Esophagus muscularis mucosa (tissue), 4 donors: ENCODE data around the gene ZSWIM4. TPM values are rescaled to one million over a fixed set of nuclear protein-coding genes. Genes with fewer than 3 reads are reported as not detected.

ENCODE experiments used
- DNase-seq: peaks from one replicate; pipeline ENCODE4 v3.0.0-alpha.2; 2017; ENCODE audit errors: extremely low spot score
- H3K27ac ChIP-seq, 4 donors: fragments of 200-600 bp; sonication (generic); replicated peaks in 1 of 4; 1 replicate in 3 of 4; 2 replicates in 1 of 4; pipeline ENCODE4 v1.5.1; 2016 to 2019; ENCODE audit warnings: mild to moderate bottlenecking in 1 of 4
- H3K27me3 ChIP-seq, 4 donors: fragments of 200-600 bp; sonication (generic); one replicate each; pipeline versions ENCODE4 v1.5.1 to v1.6.0; 2016 to 2019
- H3K36me3 ChIP-seq, 4 donors: fragments of 200-600 bp; sonication (generic); one replicate each; pipeline ENCODE4 v1.5.1; 2016 to 2019
- H3K4me1 ChIP-seq, 4 donors: fragments of 200-600 bp; sonication (generic); one replicate each; pipeline ENCODE4 v1.5.1; 2016 to 2019
- H3K4me3 ChIP-seq, 4 donors: fragments of 200-600 bp; sonication (generic); 1 replicate in 2 of 4; 2 replicates in 2 of 4; pipeline ENCODE4 v1.5.1; 2016 to 2019; ENCODE audit warnings: mild to moderate bottlenecking in 4 of 4, moderate library complexity in 1 of 4
- H3K9me3 ChIP-seq, 4 donors: fragments of 200-600 bp; sonication (generic); 1 replicate in 3 of 4; 2 replicates in 1 of 4; pipeline ENCODE4 v1.5.1; 2016 to 2019
- EP300 ChIP-seq: sonication (generic); formaldehyde crosslinking; IDR thresholded peaks from one replicate; pipeline ENCODE4 v1.6.1; 2017; ENCODE audit warnings: antibody characterized with exemption
- POLR2A ChIP-seq: fragments of 450-650 bp; IDR thresholded peaks from one replicate; pipeline ENCODE4 v1.6.1; 2017; ENCODE audit warnings: antibody characterized with exemption, moderate library complexity, mild to moderate bottlenecking, low read depth
- POLR2AphosphoS5 ChIP-seq, 2 donors: sonication (generic); formaldehyde crosslinking; IDR thresholded peaks; one replicate each; pipeline ENCODE4 v1.6.1; 2017; ENCODE audit warnings: antibody characterized with exemption in 2 of 2
- WGBS: methylation state at CpG from one replicate; pipeline ENCODE4 v1.1.5; 2018; 5-methylcytosine and 5-hydroxymethylcytosine counted together
- intact Hi-C: fragments of 100-400 bp; cut with DNase I; formaldehyde crosslinking; loops from one replicate; pipeline ENCODE4 v1.15.1; 2023
- total RNA-seq, 4 donors: library from RNA; depleted of rRNA; stranded (reverse); fragments of >200 nt; gene quantifications; one replicate each; pipeline versions ENCODE4 v1.1.0 to v1.2.1, GENCODE V29; 2016
- TF ChIP-seq, protein P1 (sequence below), 3 experiments: fragments of 200-600 bp in 2 of 3; fragments of 450-650 bp in 1 of 3; sonication (generic) in 2 of 3; IDR thresholded peaks; one replicate each; pipeline ENCODE4 v1.5.1; 2017 to 2019; ENCODE audit warnings: antibody characterized with exemption in 3 of 3, mild to moderate bottlenecking in 2 of 3, moderate library complexity in 1 of 3

Gene ZSWIM4
- total RNA-seq, 4 donors from 2014 or later: 5.3 to 11.6 (median 7.8) TPM

DNA sequence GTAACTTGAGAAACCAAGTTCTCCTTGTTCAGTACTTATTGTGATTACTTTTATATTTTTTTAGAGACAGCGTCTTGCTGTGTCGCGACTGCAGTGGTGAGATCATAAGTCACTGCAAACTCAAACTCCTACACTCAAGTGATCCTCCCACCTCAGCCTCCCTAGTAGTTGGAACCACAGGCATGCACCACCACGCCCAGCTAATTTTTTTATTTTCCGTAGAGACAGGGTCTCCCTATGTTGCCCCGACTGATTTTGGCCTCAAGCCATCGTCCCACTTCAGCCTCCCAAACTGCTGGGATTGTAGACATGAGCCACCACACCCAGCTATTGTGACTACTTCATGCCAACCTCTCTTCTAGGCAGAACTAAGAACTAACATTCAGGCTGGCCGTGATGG, 12.7 kb upstream of the ZSWIM4 start:
- WGBS: 79% methylated on average over 8 of the region's 8 CpGs
- intact Hi-C loops: loop anchor here (10.0 kb wide), 1 partner anchor 292 kb away; the partner anchor contains the start of gene MISP3
- H3K9me3 ChIP-seq: no peaks in the 10 kb centered on the region
- H3K27me3 ChIP-seq: no peaks in the 10 kb centered on the region
- H3K4me3 ChIP-seq: no peak overlapping the region
- H3K4me1 ChIP-seq: peaks cover 19 to 40% (median 35%) of the 10 kb centered on the region in 4 donors
- peak overlapping the region in 1 of 4 donors; percentile 73 for H3K27ac ChIP-seq
- peaks cover 17 to 23% (median 20%) of the 10 kb centered on the region in 4 donors for H3K36me3 ChIP-seq
- no peak for DNase-seq
- no peak for TF ChIP-seq POLR2A
- TF ChIP-seq EP300: no peak
- no peak for TF ChIP-seq POLR2AphosphoS5 (IDR thresholded peaks at IDR 0.05)
- TF ChIP-seq, protein P1, sequence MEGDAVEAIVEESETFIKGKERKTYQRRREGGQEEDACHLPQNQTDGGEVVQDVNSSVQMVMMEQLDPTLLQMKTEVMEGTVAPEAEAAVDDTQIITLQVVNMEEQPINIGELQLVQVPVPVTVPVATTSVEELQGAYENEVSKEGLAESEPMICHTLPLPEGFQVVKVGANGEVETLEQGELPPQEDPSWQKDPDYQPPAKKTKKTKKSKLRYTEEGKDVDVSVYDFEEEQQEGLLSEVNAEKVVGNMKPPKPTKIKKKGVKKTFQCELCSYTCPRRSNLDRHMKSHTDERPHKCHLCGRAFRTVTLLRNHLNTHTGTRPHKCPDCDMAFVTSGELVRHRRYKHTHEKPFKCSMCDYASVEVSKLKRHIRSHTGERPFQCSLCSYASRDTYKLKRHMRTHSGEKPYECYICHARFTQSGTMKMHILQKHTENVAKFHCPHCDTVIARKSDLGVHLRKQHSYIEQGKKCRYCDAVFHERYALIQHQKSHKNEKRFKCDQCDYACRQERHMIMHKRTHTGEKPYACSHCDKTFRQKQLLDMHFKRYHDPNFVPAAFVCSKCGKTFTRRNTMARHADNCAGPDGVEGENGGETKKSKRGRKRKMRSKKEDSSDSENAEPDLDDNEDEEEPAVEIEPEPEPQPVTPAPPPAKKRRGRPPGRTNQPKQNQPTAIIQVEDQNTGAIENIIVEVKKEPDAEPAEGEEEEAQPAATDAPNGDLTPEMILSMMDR (IDR thresholded peaks at IDR 0.05): no peak

GRCh38 chr19:13783565-13784500, 11.4 kb upstream of the ZSWIM4 start:
- Histone ChIP-seq H3K36me3 (peaks cover 4 to 10% (median 7%) of the 10 kb centered on the region in 4 donors), H3K27ac (no peak overlapping the region)
- intact Hi-C loops: loop anchor here (2.0 to 10.0 kb wide), 2 partner anchors 79 to 291 kb away; partner anchors contain the start of gene MISP3

DNA sequence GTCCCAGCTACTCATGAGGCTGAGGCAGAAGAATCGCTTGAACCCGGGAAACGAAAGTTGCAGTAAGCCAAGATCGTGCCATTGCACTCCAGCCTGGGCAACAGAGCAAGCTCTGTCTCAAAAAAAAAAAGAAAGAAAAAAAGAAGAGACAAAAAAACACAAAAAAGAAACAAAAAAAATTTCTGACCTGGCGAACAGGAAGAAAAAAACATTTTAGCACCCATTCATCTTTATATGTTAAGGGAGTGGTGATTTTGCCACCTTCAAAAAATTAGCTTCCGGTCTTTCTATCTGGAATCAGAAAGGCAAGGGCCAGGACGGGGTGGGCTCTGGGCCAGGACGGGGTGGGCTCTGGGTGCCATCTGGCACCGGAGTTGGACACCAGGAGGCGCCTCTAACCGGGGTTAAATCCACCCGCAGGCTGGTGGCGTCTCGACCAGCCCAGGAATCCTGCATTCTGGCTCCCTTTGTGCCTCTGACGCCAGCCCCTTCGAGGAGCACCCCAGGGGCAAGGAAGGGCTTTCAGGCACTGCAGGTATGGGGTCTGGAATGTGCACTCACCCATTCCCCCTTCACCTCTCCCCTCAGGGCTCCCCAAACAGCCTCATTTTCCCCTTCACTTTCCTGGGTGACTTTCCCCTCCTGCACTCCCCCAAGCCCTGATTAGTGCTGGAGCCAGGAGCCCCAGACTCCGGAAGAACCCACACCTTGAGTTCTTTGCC, 10.4 kb upstream of the ZSWIM4 start:
- Histone ChIP-seq H3K27me3 (no peaks in the 10 kb centered on the region), H3K9me3 (no peaks in the 10 kb centered on the region), H3K36me3 (no peaks in the 10 kb centered on the region), H3K4me1 (peaks cover 22 to 59% (median 51%) of the 10 kb centered on the region in 4 donors), H3K27ac (peak overlapping the region in 1 of 4 donors; percentile 38), H3K4me3 (peak overlapping the region in 1 of 4 donors; percentile 2)
- 29% methylated on average over 17 of the region's 17 CpGs for WGBS
- TF ChIP-seq POLR2AphosphoS5 (IDR thresholded peaks at IDR 0.05): peak; percentile 33 to 52
- no peak for TF ChIP-seq POLR2A
- TF ChIP-seq, protein P1 (IDR thresholded peaks at IDR 0.05): peak; percentile 69 to 77 (median 72)
- no peak for TF ChIP-seq EP300
- intact Hi-C loops: loop anchor here (2.0 to 10.0 kb wide), 2 partner anchors 78 to 290 kb away; partner anchors contain the start of gene MISP3
- DNase-seq: no peak

More at GRCh38 chr19:13783565-13784500, 11.4 kb upstream of the ZSWIM4 start:
- TF ChIP-seq, protein P1 (IDR thresholded peaks at IDR 0.05): no peak
- no peaks in the 10 kb centered on the region for H3K27me3 ChIP-seq
- peaks cover 22 to 53% (median 46%) of the 10 kb centered on the region in 4 donors for H3K4me1 ChIP-seq
- 87% methylated on average over 18 of the region's 18 CpGs for WGBS
- H3K9me3 ChIP-seq: no peaks in the 10 kb centered on the region
- no peak for DNase-seq
- no peak overlapping the region for H3K4me3 ChIP-seq

GRCh38 chr19:13788991-13789390, 6.3 kb upstream of the ZSWIM4 start:
- WGBS: 50% methylated on average over 8 of the region's 8 CpGs
- intact Hi-C loops: loop anchor here (10.0 kb wide), 1 partner anchor 286 kb away; the partner anchor contains the start of gene MISP3
- Histone ChIP-seq H3K4me3 (no peak overlapping the region), H3K27ac (peak overlapping the region in 3 of 4 donors; percentile 33 to 65 (median 55)), H3K4me1 (peaks cover 10 to 43% (median 39%) of the 10 kb centered on the region in 4 donors), H3K27me3 (no peaks in the 10 kb centered on the region), H3K9me3 (no peaks in the 10 kb centered on the region), H3K36me3 (no peaks in the 10 kb centered on the region)
- no peak for DNase-seq
- TF ChIP-seq, protein P1 (IDR thresholded peaks at IDR 0.05): no peak
- TF ChIP-seq POLR2AphosphoS5 (IDR thresholded peaks at IDR 0.05): no peak
- TF ChIP-seq POLR2A: no peak
- no peak for TF ChIP-seq EP300
